GM12892 (cell line): Measurements from ENCODE around the gene TMEM18.

Source experiments
- POLR2A ChIP-seq: IDR thresholded peaks from 2 replicates; pipeline ENCODE4 v1.6.1; 2011; ENCODE audit warnings: low read depth, low read length, control low read depth
- POLR2AphosphoS5 ChIP-seq: IDR thresholded peaks from 2 replicates; pipeline ENCODE4 v1.6.1; 2011; ENCODE audit warnings: low read depth, low read length, control low read depth
- TAF1 ChIP-seq: IDR thresholded peaks from 2 replicates; pipeline ENCODE4 v1.6.1; 2011; ENCODE audit warnings: low read depth, mild to moderate bottlenecking, control low read depth, low read length, borderline replicate concordance

GRCh38 chr2:715038-715437 lies 37.8 kb upstream of the TMEM18 start:
- TF ChIP-seq POLR2AphosphoS5, result no peak
- no peak for TF ChIP-seq POLR2A
- TF ChIP-seq TAF1, result no peak
